ENCODE data around the gene C5orf34.
"Not testable (repeated sequence)": the region's sequence is repeated elsewhere in the genome, so short reads cannot be mapped to it uniquely, and the experiment has no call there.

The C5orf34 gene, protein sequence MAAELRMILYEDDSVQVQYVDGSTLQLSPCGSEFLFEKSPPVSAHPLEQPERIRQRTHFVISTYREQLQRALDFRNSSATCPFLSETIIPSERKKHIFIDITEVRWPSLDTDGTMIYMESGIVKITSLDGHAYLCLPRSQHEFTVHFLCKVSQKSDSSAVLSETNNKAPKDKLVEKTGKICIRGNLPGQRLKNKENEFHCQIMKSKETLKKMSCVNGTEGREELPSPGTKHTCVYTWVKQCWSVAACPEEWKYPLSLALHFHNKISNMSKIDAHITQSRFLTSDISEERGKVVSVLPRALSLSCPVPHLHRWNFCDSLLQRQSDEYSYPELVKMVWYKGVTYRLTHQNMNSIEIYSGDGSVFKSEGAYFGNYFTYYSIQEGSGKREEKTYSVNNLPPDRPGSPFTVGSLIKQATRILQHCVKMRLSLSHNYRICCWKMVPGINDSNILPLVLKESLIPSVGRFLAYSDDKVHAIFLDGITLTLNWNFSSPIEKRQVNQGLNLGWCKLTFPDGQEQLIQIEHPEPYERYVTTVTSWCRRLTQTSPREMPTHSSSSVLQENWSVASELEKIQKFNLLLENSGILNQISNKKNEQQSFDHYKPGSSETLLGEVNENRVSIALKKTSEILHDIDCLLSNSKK

DNA sequence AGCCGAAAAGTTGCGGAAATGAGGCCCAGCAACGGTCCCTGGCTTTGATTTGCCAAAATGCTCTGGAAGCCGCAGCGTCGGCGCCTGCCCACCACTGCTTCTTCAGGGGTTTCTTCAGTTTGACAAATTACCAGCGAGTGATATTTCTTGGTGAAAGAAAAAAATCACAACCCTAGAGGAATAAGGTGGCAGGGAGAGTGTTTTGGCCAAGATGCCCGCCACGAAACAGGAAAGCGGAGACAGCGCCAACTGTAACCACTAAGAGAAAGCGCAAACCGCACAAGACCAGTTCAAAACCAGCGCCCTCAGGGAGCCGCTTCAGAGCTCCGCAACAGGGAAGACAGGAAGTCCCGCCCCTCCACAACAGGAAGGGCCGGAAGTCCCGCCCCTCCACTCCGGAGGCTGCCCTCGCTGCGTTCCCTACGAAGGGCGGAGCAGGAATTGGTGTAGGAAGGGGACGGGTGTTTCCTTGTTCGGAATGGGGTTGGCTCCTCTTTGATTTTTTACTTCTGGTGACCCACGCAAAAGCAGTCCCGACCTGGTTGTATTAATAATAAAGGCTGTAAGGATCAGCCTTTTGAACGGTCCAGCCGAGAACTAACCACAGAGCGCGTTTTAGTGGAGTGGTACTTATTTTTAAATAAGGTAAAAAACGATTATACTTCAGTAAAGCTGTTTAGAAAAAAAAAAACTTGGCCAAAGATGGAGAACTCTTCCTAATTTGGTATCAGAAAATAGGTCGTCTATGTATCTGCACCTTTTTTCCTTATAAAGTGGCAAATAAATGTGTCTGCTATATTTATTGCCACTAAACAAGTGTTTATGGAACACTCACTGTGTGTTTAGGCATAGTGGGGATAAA lies at the start of gene C5orf34:
Gene C5orf34 (minus strand): TSS at position 333 of the 862 bp plus-strand sequence. CDS start 5,809 bp downstream, outside the sequence.
- peak; percentile 93 to 96 for DNase-seq (ENCODE audit: low read depth in 2 of 2)

GRCh38 chr5:43564289-43564850 lies 49.4 kb upstream of the C5orf34 start:
- no peak for DNase-seq (ENCODE audit: low read depth in 2 of 2)

- DNase-seq (ENCODE audit: low read depth in 2 of 2) = no peak
Observed at GRCh38 chr5:43563321-43563720, 48.4 kb upstream of the C5orf34 start.

DNA sequence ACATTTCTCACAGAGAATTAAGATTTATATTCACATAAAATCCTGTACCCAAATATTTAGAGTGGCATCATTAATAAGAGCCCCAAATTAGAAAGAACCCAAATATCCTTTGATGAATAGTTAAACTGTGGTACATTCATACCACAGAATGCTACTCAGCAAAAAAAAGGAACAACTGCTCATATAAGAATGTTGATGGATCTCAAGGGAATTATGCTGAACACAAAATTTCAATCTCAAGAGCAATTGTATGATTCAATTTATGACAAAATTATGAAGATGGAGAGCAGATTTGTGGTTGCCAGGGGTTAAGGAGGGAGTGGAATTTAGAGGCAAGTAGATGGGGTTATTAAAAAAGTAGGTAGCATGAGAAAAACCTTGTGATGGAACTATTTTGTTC lies 46.4 kb upstream of the C5orf34 start:
- no peak for DNase-seq (ENCODE audit: low read depth in 2 of 2)

GRCh38 chr5:43560128-43560527 lies 45.2 kb upstream of the C5orf34 start:
- no peak for DNase-seq (ENCODE audit: low read depth in 2 of 2)

GRCh38 chr5:43556857-43557542 lies 42.1 kb upstream of the C5orf34 start, which contains the start of gene PAIP1:
Gene PAIP1 (minus strand): TSS chr5:43557077. CDS start chr5:43556846, 231 bp downstream.
- peak; percentile 67 to 68 for DNase-seq (ENCODE audit: low read depth in 2 of 2)

- not testable (repeated sequence) for DNase-seq (ENCODE audit: low read depth in 2 of 2)
Observed at GRCh38 chr5:43556607-43556856, 41.6 kb upstream of the C5orf34 start.

DNA sequence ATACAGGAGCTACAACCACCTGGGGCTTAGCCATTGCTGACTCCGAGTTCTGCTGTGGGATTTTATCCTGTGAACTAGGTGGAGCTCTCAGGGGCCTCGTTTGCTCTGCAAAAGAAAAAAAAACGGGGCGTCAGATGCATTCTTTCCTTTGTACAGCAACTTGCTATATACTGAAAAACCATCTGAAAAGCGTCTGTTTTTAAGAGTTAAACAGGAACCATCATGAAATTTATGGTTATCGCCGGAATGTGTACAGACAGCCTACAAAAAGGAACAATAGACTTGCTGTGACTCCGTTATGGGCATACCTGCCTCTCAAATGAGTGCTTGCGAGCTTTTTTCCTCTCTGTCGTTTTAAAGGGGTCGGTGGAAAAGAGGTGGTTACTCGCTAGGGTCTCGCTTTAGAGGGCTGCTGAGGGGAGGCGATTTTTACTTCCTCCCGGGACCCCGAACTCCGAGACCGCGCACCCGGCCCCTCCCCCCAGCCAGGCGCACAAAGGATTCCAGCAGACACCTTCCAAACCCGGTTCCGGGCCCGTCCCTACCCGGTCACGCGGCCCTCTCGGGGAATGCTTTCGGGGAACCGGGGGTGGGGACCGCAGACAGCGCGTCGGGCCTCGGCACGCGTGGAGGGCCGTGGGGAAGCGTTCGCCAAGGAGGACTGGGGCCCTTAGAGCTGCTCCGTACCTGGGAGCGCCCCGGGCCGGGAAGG lies 41.1 kb upstream of the C5orf34 start:
- DNase-seq (ENCODE audit: low read depth in 2 of 2) = peak; percentile 31 to 43

- DNase-seq (ENCODE audit: low read depth in 2 of 2) = no peak
Observed at GRCh38 chr5:43554497-43554896, 39.5 kb upstream of the C5orf34 start.

DNA sequence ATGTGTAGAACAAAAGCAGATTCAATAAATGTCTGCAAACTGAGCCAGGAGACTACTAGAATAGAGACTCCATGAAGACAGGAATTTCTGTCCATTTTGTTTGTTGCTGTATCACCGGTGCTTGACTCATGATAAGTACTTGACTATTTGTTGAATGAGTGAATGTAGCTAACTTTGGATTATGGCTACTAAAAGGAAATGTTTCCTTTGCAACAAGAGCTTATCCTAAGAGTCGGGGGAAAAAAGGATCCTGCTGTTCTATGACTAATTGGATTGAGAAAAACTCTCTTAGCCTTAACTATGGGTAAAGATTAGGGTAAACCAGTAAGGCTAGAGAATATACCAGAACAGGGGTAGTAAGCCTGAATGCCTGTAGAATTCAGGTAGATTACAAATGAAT lies 38.4 kb upstream of the C5orf34 start:
- no peak for DNase-seq (ENCODE audit: low read depth in 2 of 2)

DNA sequence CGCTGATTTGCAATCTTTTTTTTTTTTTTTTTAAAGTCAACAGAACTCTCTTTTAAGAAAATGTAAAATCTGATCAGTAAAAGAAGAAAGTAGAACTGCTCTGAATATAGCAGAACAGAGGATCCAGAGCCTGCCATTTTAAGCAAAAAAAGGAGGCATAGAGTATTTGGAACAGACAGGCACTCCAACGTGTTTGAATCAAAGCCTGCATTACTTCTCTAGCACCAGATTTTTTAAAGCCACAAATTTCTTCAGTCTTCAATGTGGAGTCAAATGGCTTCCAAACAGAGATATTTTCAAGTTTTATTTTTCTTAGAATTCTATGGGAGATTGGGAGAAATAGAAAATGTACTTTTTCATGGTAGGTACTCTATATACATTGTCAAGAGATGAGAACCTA lies 36.8 kb upstream of the C5orf34 start:
- DNase-seq (ENCODE audit: low read depth in 2 of 2) = no peak

- DNase-seq (ENCODE audit: low read depth in 2 of 2) = not testable (repeated sequence)
Observed at GRCh38 chr5:43549272-43549671, 34.3 kb upstream of the C5orf34 start.

- DNase-seq (ENCODE audit: low read depth in 2 of 2) = no peak
Observed at GRCh38 chr5:43548358-43548757, 33.4 kb upstream of the C5orf34 start.

GRCh38 chr5:43547532-43547931 lies 32.6 kb upstream of the C5orf34 start:
- DNase-seq (ENCODE audit: low read depth in 2 of 2) = no peak

GRCh38 chr5:43543434-43543833 lies 28.5 kb upstream of the C5orf34 start:
- DNase-seq (ENCODE audit: low read depth in 2 of 2) = no peak

GRCh38 chr5:43540746-43541145 lies 25.8 kb upstream of the C5orf34 start:
- DNase-seq (ENCODE audit: low read depth in 2 of 2) = no peak

- DNase-seq (ENCODE audit: low read depth in 2 of 2) = no peak
Observed at GRCh38 chr5:43536972-43537371, 22.0 kb upstream of the C5orf34 start.

DNA sequence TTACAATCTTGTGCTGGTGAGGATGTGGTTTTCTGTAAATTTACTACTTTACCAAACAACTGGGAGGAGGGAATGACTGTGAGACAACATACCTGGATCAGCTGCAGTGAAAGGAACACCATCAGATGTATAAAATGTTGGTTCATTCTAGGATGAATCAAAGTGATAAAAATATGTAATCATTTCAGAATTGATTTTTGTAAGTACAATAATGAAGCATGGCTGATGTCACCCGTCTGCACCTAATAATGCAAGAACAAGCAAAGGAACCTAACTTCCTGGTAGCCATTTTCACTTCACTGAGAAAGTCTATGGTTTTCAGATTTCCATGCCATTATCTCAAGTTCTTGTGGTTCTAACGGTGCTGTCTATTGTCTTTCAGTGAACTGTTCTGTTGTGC lies 18.7 kb upstream of the C5orf34 start:
- DNase-seq (ENCODE audit: low read depth in 2 of 2) = no peak

- DNase-seq (ENCODE audit: low read depth in 2 of 2) = no peak
Observed at GRCh38 chr5:43530648-43531047, 15.7 kb upstream of the C5orf34 start.

- DNase-seq (ENCODE audit: low read depth in 2 of 2) = no peak
Observed at GRCh38 chr5:43523662-43524072, 8.7 kb upstream of the C5orf34 start.

- DNase-seq (ENCODE audit: low read depth in 2 of 2) = no peak
Observed at GRCh38 chr5:43520615-43521014, 5.7 kb upstream of the C5orf34 start.

All from activated CD4-positive, alpha-beta T cell treated with anti-CD3 and anti-CD28 coated beads for 24 hours (primary cell).